Memory B cell (primary cell): ENCODE measurements around the gene NINJ1.

Experiments
- ATAC-seq: fragments of 150-1000 bp; cut with Tn5 transposase; 2 replicates; pipeline ENCODE4 v1.10.0; 2021; ENCODE audit warnings: low read depth, mild to moderate bottlenecking, moderate library complexity
- DNase-seq, 2 donors: peaks; one replicate each; pipeline ENCODE4 v3.0.0; 2022; ENCODE audit warnings: low spot score in 2 of 2
- H3K27ac Mint-ChIP-seq: one replicate; pipeline ENCODE4 v1.8.0; 2022; ENCODE audit warnings: mild to moderate bottlenecking, moderate library complexity, mixed read lengths
- H3K27me3 Mint-ChIP-seq: one replicate; pipeline ENCODE4 v1.8.0; 2022; ENCODE audit warnings: mixed read lengths
- H3K36me3 Mint-ChIP-seq: one replicate; pipeline ENCODE4 v1.8.0; 2022; ENCODE audit warnings: mild to moderate bottlenecking, mixed read lengths
- H3K4me1 Mint-ChIP-seq: one replicate; pipeline ENCODE4 v1.8.0; 2022; ENCODE audit warnings: mixed read lengths
- H3K4me3 Mint-ChIP-seq: one replicate; pipeline ENCODE4 v1.8.0; 2022; ENCODE audit warnings: mild to moderate bottlenecking, moderate library complexity, mixed read lengths
- H3K9me3 Mint-ChIP-seq: one replicate; pipeline ENCODE4 v1.8.0; 2022; ENCODE audit warnings: mixed read lengths

NINJ1 gene

DNA sequence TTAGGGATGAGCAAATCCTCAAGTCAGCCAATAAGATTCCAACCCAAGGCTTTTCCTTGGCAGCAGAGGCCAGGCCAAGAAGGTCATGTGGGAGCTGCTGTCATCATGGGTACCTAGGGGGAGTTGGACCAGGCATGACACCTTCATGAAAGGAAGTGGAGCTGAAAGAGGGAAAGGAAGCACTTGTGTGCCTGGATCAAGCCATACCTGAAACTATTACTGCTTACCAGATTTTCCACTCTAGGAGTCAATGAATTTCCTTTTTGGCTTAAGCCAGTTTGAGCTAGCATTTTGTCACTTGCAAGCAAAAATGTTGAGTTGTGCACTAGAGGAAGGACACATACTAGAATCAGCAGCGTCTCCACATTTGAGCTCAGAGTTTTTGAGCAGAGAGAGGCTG is 35.4 kb upstream of the NINJ1 start:
- ATAC-seq (no peak), DNase-seq (no peak)
- Mint-ChIP-seq H3K27ac (no peak overlapping the region), H3K36me3 (no peaks in the 10 kb centered on the region), H3K4me1 (no peaks in the 10 kb centered on the region), H3K9me3 (no peaks in the 10 kb centered on the region), H3K4me3 (no peak overlapping the region), H3K27me3 (peaks cover 5% of the 10 kb centered on the region)

DNA sequence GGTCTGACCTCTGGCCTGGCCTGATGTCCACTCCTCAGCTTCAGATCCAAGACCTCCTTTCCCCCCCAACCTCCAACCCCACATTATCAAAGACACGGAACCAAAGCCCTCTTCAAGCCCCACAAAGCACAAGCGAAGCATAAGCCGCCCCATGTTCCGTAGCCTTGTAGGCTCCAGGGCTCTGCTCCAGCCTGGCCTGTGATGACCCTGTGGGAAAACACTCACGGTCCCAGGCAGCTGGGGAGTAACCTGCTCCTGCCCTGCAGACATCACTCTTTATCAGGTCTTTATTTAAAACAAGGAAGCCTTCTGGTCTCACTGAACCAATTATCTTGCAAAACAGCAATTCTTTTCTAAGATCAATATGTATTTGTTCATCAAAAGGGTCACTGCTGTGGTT is 34.5 kb upstream of the NINJ1 start:
- no peak for ATAC-seq
- H3K9me3 Mint-ChIP-seq, result no peaks in the 10 kb centered on the region

DNA sequence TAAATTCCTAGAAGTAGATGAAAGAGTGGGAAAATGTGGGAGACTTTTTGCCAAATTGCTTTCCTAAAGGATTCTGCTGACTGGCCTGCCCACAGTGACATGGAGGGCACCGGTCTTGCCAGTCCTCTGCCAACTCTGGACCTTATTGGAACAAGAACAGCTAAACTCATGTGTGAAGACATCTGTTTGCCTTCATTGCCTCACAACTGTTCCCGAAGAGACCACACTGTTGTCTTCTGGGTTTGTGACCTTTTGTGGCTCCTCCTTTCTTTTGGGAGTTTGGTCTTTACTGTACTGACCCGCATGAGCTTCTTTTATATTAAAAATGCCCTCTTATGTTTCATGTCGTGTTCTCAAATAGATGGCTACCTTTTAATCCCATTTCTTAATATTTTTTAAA is 33.8 kb upstream of the NINJ1 start:
- no peaks in the 10 kb centered on the region for H3K9me3 Mint-ChIP-seq
- ATAC-seq, result no peak
- no peak for DNase-seq
- H3K27me3 Mint-ChIP-seq, result peaks cover 3% of the 10 kb centered on the region
- no peaks in the 10 kb centered on the region for H3K36me3 Mint-ChIP-seq
- H3K4me3 Mint-ChIP-seq, result no peak overlapping the region
- H3K27ac Mint-ChIP-seq, result no peak overlapping the region
- H3K4me1 Mint-ChIP-seq, result no peaks in the 10 kb centered on the region

More for the DNA sequence above, 34.5 kb upstream of the NINJ1 start:
- no peak overlapping the region for H3K27ac Mint-ChIP-seq
- H3K4me3 Mint-ChIP-seq, result no peak overlapping the region
- H3K4me1 Mint-ChIP-seq, result no peaks in the 10 kb centered on the region
- H3K36me3 Mint-ChIP-seq, result no peaks in the 10 kb centered on the region
- DNase-seq, result no peak
- peaks cover 5% of the 10 kb centered on the region for H3K27me3 Mint-ChIP-seq

DNA sequence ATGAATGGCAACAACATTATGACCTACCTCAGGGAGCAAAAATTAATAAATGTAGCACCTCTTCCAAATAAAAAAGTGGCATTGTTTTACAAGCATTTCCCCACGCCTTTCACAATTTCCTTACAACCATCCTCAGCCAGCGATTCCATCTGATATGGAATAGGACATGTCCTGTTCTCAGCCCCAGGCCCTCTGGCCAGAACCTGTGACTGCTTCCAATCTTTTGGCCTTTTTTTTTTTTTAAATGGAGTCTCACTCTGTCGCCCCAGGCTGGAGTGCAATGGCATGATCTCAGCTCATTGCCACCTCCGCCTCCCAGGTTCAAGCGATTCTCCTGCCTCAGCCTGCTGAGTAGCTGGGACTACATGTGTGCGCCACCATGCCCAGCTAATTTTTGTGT is 33.1 kb upstream of the NINJ1 start:
- Mint-ChIP-seq H3K9me3 (no peaks in the 10 kb centered on the region), H3K4me1 (no peaks in the 10 kb centered on the region), H3K4me3 (no peak overlapping the region), H3K27me3 (peaks cover 2% of the 10 kb centered on the region), H3K27ac (no peak overlapping the region), H3K36me3 (no peaks in the 10 kb centered on the region)
- DNase-seq, result no peak
- ATAC-seq, result no peak

DNA sequence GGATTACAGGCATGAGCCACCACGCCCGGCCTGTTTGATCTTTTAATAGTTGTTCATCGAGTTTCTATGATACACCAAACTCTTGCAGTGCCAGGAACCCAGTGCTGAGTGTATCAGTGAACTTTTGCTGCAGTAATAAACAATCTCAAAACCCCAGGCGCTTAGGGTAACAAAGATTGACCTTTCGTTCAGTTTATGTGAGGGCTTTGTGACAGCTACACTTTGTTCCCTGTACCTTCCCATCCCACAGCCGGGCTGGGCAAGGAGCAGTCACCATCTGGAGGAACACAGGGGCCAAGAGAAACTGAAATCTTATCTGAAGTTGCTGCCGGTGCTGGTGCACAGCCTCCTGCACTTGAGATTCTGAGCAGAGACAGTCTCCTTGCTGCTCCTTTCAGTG is 32.6 kb upstream of the NINJ1 start:
- H3K9me3 Mint-ChIP-seq, result no peaks in the 10 kb centered on the region
- no peaks in the 10 kb centered on the region for H3K27me3 Mint-ChIP-seq
- H3K4me3 Mint-ChIP-seq, result no peak overlapping the region
- no peak for DNase-seq
- no peak for ATAC-seq
- no peak overlapping the region for H3K27ac Mint-ChIP-seq
- no peaks in the 10 kb centered on the region for H3K36me3 Mint-ChIP-seq
- H3K4me1 Mint-ChIP-seq, result no peaks in the 10 kb centered on the region

DNA sequence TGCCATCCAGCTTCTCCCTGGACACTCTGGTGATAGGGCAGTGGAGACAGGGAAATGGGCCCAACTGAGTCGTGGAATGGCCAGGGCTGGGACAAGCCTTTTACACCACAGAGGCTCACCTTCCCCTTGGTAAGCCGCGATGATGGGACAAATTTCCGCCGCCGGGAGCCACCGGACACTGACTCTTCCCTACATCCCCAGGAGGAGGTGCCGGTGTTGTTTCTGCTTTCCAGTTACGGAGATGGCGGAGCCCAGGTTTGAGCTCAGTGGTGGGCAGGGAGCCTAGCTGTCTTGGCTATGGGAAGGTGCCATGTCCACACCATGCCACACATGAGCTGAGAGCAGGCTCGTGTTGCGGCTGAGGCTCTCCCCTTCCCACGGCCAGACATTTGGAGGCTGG is 30.0 kb upstream of the NINJ1 start:
- no peak overlapping the region for H3K4me3 Mint-ChIP-seq
- DNase-seq (no peak), ATAC-seq (no peak)
- no peak overlapping the region for H3K27ac Mint-ChIP-seq
- H3K9me3 Mint-ChIP-seq, result no peaks in the 10 kb centered on the region
- peaks cover 3% of the 10 kb centered on the region for H3K4me1 Mint-ChIP-seq
- peaks cover 1% of the 10 kb centered on the region for H3K27me3 Mint-ChIP-seq
- H3K36me3 Mint-ChIP-seq, result no peaks in the 10 kb centered on the region

DNA sequence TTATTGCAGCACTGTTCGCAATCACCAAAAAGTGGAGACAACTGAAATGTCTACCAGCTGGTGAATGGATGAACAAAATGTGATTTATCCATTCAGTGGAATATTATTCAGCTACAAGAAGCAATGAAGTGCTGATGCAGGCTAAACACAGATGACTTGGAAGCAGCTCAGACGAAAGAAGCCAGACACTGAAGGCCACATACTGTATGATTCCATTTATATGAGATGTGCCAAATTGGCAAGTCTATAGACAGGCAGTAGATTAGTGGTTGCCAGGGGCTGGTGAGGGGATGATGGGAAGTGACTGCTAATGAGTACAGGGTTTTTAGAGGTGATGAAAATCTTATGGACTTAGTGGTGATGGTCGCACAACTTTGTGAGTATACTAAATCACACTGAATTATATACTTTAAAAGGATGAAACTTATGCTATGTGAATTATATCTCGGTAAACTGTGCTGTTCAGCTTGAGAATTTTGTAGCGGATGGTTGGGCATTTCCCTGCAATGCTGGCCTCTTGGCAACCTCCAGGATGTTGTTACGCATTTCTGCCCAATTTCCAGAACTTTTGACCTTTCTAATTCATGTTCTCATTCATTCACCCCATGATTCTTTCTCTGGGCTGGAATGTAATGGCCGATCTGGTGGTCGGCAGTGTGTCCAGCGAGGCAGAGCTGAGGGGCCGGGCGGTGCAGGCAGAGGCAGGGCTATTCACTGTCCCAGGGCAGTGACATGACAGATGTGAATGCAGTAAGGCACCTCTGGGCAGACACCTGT is 27.9 kb upstream of the NINJ1 start:
- Mint-ChIP-seq H3K9me3 (no peaks in the 10 kb centered on the region), H3K27ac (no peak overlapping the region), H3K4me1 (peaks cover 3% of the 10 kb centered on the region), H3K4me3 (no peak overlapping the region), H3K36me3 (no peaks in the 10 kb centered on the region), H3K27me3 (peaks cover 1% of the 10 kb centered on the region)
- DNase-seq, result no peak
- ATAC-seq, result no peak

DNA sequence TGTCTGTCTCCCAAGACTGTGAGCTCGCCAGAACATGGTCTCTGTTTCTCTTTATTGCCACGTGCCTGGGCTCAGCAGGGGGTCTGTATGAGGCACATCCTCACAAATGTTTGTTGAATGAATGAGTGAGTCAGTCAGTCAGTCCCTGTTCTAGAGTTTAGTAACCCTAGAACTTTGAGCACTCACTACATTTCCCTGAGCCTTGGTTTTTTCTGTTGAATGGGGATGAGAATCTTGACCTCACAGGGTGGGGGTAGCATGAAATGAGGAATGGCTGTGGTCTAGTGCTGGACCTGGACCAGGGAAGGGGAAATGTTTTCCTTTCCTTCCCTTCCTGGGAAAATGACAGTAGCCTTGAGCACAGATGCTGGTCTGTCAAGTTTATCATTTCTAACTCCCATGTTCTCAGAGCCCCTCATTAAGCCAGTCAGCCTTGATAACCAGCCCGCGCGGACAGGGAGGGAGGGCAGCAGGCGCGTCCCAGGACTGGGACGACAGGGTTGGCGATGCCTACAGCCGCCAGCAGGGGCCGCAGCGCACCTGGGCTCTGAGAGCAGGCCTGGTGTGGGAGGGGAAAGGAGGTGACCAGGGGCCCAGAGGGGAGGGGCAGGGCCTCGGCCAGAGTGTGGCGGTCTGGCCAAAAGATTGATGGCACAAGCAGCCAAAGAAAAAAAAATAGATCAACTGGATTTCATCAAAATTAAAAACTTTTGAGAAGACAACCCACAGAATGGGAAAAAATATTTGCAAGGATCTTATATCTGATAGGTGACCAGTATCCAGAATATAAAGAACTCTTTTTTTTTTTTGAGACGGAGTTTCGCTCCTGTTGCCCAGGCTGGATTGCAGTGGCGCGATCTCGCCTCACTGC is 25.8 kb upstream of the NINJ1 start:
- DNase-seq, result peak; percentile 68 to 75
- no peaks in the 10 kb centered on the region for H3K36me3 Mint-ChIP-seq
- no peak overlapping the region for H3K4me3 Mint-ChIP-seq
- H3K4me1 Mint-ChIP-seq, result peaks cover 3% of the 10 kb centered on the region
- H3K27ac Mint-ChIP-seq, result no peak overlapping the region
- peak; percentile 93 for ATAC-seq
- peaks cover 1% of the 10 kb centered on the region for H3K27me3 Mint-ChIP-seq
- no peaks in the 10 kb centered on the region for H3K9me3 Mint-ChIP-seq

DNA sequence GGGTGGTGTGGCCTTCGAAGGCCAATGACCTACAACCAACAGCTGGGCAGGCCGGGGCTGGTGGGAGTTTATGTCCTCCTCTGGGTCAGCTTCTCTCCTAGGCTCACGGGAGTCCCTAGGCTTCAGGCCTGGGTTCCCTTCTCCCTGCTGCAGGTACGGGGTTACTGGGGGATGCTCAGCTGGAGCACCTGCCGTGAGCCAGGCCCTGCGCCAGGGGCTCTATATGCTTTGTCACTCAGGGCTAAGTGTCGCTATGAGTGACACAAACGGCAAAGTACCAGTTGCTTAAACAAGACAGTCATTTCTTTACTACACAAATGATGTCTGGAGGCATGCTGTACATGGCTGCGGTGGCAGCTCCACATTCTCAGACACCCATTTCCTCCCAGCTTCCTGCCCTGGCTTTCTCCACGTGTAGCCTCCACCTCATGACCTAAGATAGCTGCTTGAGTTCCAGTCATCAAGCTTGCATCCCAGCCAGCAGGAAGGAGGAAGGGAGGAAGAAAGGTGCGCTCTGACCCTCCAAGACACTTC is 22.5 kb upstream of the NINJ1 start:
- Mint-ChIP-seq H3K4me1 (peaks cover 3% of the 10 kb centered on the region), H3K27ac (no peak overlapping the region), H3K36me3 (no peaks in the 10 kb centered on the region), H3K9me3 (no peaks in the 10 kb centered on the region), H3K27me3 (peaks cover 1% of the 10 kb centered on the region), H3K4me3 (no peak overlapping the region)
- DNase-seq, result no peak
- no peak for ATAC-seq

DNA sequence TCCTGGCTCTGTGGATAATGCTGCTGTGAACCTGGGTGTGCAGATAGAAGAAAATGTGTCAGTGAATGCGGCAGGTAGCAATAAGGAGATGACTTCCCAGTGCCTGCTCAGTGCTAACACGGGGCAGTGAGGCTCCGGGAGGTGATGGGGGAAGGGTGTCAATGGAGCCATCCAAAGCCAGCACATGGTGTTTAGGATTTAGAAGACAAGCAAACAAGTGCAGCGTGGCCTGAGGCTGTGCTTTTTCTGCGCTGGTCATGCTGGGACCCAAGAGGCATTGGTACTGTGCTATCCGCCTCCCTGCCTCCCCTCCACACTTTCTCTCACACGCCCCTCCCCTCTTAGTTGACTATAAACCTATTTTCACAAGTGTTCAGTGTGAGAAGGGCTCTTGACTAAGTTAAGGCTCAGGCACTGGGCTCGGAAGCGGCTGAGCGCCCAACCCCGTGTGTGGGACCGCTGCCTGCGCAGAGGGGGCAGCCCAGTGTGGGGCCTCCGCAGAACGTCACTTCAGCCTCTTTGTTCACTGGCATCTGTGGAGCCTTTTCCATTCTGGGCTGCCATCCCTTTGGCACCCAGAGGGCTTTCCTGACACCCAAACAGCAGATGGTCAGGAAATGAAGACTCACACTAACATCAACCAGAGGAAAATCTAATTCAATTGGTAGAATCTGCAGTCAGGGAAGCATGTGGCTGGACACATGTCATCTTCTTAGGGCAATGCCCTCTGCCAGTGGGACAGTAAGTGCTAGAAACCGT is 21.8 kb upstream of the NINJ1 start:
- Mint-ChIP-seq H3K4me1 (peaks cover 3% of the 10 kb centered on the region), H3K27me3 (peaks cover 1% of the 10 kb centered on the region), H3K27ac (no peak overlapping the region), H3K9me3 (no peaks in the 10 kb centered on the region), H3K4me3 (no peak overlapping the region), H3K36me3 (no peaks in the 10 kb centered on the region)
- ATAC-seq (no peak), DNase-seq (no peak)

DNA sequence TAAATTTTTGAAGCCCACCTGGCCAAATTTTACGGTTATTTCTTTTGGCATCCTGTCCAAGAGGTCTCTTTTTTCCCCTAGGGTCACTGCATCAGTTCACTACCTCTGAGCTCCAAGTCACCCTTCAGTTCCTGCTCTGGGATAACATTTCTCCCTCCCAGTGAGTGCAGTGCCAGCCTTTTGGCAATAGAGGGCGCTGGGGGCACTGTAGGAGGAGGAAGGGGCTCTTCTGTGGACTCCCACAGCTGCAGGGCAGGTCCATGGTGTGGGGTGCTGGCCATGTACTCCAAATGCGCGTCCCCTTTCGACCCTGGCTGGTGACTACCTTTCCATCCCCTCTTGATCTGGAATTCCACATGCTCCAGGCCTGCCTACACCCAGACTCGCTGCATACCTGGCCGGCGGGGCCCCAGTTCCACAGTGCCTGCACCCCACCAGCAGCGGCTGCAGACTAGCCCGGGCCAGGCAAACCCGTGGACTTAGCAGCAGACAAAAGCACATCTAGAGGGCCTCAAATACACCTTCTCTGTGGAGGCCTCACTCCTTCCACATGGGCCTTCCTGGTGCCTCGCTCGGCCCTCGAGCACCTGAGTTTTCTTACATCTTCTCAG is 20.3 kb upstream of the NINJ1 start:
- H3K27me3 Mint-ChIP-seq, result no peaks in the 10 kb centered on the region
- no peaks in the 10 kb centered on the region for H3K9me3 Mint-ChIP-seq
- DNase-seq (peak in 1 of 2 donors; percentile 28), ATAC-seq (peak; percentile 34)
- no peak overlapping the region for H3K27ac Mint-ChIP-seq
- no peak overlapping the region for H3K4me3 Mint-ChIP-seq
- H3K36me3 Mint-ChIP-seq, result no peaks in the 10 kb centered on the region
- H3K4me1 Mint-ChIP-seq, result no peaks in the 10 kb centered on the region

DNA sequence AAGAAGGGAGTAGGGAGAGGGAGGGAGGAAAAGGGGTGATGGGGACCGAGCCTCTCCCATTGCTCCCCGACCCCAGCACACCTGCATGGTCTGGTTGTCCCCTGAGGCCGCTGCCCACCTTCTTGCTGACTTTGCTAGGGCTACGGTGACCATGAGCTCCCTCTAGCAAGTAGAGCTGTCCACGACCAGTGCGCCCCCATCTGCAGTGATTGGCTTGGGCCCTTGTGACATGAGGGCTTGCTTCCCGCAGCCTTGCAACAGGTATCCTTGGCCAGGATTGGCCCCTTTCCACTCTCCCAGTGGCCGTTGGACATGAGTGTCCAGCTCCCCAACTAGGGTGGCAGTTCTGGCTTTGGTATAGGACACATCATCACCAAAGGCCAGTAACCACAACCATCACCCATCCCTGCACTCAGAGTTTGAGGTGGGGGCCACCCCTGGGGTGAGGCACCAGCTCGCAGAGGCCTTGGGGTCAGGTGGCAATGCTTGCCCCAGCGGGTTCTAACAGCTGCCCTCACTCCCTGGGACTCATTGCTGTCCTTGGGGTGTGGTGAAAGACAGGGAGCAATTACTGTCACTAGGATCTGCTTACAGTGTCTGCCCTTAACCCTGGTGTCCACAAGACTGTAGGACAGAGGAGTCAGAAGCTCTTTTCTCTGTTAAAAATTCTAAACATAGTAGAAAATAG is 17.2 kb upstream of the NINJ1 start:
- Mint-ChIP-seq H3K27ac (no peak overlapping the region), H3K4me3 (no peak overlapping the region), H3K9me3 (peaks cover 3% of the 10 kb centered on the region), H3K27me3 (no peaks in the 10 kb centered on the region), H3K4me1 (peaks cover 4% of the 10 kb centered on the region), H3K36me3 (peaks cover 4% of the 10 kb centered on the region)
- ATAC-seq (no peak), DNase-seq (no peak)

DNA sequence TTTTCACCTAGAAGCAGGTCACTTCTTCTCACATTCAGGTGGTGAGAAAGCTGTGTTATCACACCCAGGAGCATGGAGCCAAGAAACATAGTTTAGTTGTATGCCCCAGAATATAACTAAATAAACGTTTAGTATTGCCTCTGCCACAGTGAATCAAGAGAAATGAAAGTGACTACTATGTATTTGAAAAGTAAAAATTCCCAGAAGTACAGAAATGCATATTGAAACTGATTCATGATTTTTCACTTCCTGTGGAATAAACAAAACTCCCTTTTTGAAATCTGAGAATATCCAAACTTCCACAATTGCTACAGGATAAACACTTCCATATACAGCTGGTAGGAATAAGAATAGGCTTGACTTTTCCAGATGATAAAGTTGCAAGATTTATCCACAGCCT is 15.3 kb upstream of the NINJ1 start:
- no peak overlapping the region for H3K27ac Mint-ChIP-seq
- ATAC-seq, result no peak
- peaks cover 6% of the 10 kb centered on the region for H3K4me1 Mint-ChIP-seq
- peaks cover 3% of the 10 kb centered on the region for H3K9me3 Mint-ChIP-seq
- DNase-seq, result no peak
- peaks cover 4% of the 10 kb centered on the region for H3K36me3 Mint-ChIP-seq
- H3K4me3 Mint-ChIP-seq, result no peak overlapping the region
- no peaks in the 10 kb centered on the region for H3K27me3 Mint-ChIP-seq
